Muscle of leg (tissue), 11 donors: Measurements from ENCODE around the gene KCNK4. TPM values are rescaled to one million over a fixed set of nuclear protein-coding genes. Genes with fewer than 3 reads are reported as not detected.
"Not testable (repeated sequence)": the region's sequence is repeated elsewhere in the genome, so short reads cannot be mapped to it uniquely, and the experiment has no call there.

Experiments used
- DNase-seq: peaks from one replicate; pipeline ENCODE4 v3.0.0; 2013
- H3K27ac ChIP-seq: one replicate; pipeline ENCODE4 v1.5.1; 2013; ENCODE audit warnings: mild to moderate bottlenecking, low read length, control low read depth
- H3K27me3 ChIP-seq: one replicate; pipeline ENCODE4 v1.6.1; 2013; ENCODE audit warnings: low read length; ENCODE audit not compliant: control insufficient read depth, insufficient read depth
- H3K36me3 ChIP-seq: one replicate; pipeline ENCODE4 v1.6.1; 2013; ENCODE audit warnings: low read length; ENCODE audit not compliant: control insufficient read depth, insufficient read depth
- H3K4me1 ChIP-seq: one replicate; pipeline ENCODE4 v1.6.1; 2013; ENCODE audit warnings: low read length; ENCODE audit not compliant: control insufficient read depth, insufficient read depth
- H3K4me3 ChIP-seq: one replicate; pipeline ENCODE4 v1.5.1; 2013; ENCODE audit warnings: low read length, control low read depth
- H3K9me3 ChIP-seq: replicated peaks from 2 replicates; pipeline ENCODE4 v1.6.1; 2013; ENCODE audit warnings: low read depth, low read length; ENCODE audit not compliant: control insufficient read depth
- WGBS: methylation state at CpG from one replicate; pipeline ENCODE4 v1.1.5; 2013; ENCODE audit warnings: missing lambda C conversion rate; ENCODE audit not compliant: insufficient coverage; 5-methylcytosine and 5-hydroxymethylcytosine counted together
- polyA plus RNA-seq, 8 donors: library from polyadenylated mRNA; unstranded; fragments of 120-200 nt; gene quantifications; one replicate each; pipeline versions ENCODE4 v1.2.1 to v1.2.3, GENCODE V29; 2013; ENCODE audit warnings: inconsistent platforms in 1 of 8, low replicate concordance in 1 of 8; ENCODE audit not compliant: insufficient read length in 8 of 8, insufficient read depth in 1 of 8
- total RNA-seq: library from RNA; stranded (reverse); fragments of 120-200 nt; gene quantifications from one replicate; pipeline ENCODE4 v1.2.4, GENCODE V29; 2013

Gene KCNK4
- total and polyA plus RNA-seq, 9 donors, result 0.08 to 0.13 TPM; not detected in 7

DNA sequence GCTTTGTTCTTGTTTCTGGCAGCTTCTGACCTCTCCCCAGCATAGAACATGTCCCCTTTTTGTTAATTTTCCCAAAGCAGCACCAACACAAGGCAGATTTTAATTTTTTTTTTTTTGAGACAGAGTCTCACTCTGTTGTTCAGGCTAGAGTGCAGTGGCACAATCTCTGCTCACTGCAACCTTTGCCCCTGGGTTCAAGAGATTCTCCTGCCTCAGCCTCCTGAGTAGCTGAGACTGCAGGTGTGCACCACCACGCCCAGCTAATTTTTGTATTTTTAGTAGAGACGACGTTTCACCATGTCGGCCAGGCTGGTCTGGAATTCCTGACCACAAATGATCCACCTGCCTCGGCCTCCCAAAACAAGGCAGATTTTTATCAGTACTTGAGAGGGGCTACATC lies 16.7 kb downstream of the KCNK4 start:
- H3K4me1 ChIP-seq, result peaks cover 20% of the 10 kb centered on the region
- not testable (repeated sequence) for DNase-seq, H3K4me3 ChIP-seq, H3K27ac ChIP-seq, H3K9me3 ChIP-seq, H3K36me3 ChIP-seq, H3K27me3 ChIP-seq
- 83% methylated on average over 5 of the region's 5 CpGs for WGBS

- Histone ChIP-seq H3K4me1 (peaks cover 25% of the 10 kb centered on the region), H3K27me3 (no peaks in the 10 kb centered on the region), H3K4me3 (no peak overlapping the region), H3K36me3 (peaks cover 26% of the 10 kb centered on the region), H3K9me3 (no peaks in the 10 kb centered on the region), H3K27ac (no peak overlapping the region)
- no peak for DNase-seq
- 88% methylated on average over 10 of the region's 10 CpGs for WGBS
Measured at GRCh38 chr11:64312947-64313346, 21.8 kb downstream of the KCNK4 start.

- DNase-seq, result peak; percentile 79
- Histone ChIP-seq H3K27me3 (no peaks in the 10 kb centered on the region), H3K4me3 (no peak overlapping the region), H3K36me3 (peaks cover 26% of the 10 kb centered on the region), H3K9me3 (no peaks in the 10 kb centered on the region), H3K4me1 (peaks cover 26% of the 10 kb centered on the region), H3K27ac (peak overlapping the region; percentile 79)
- 61% methylated on average over 14 of the region's 18 CpGs for WGBS
Measured at GRCh38 chr11:64313491-64314145, 22.5 kb downstream of the KCNK4 start.

GRCh38 chr11:64314146-64314804 lies 23.2 kb downstream of the KCNK4 start:
- peaks cover 32% of the 10 kb centered on the region for H3K4me1 ChIP-seq
- WGBS, result 91% methylated on average over 13 of the region's 19 CpGs
- no peak for DNase-seq
- H3K4me3 ChIP-seq, result no peak overlapping the region
- peaks cover 26% of the 10 kb centered on the region for H3K36me3 ChIP-seq
- H3K9me3 ChIP-seq, result no peaks in the 10 kb centered on the region
- peak overlapping the region; percentile 79 for H3K27ac ChIP-seq
- no peaks in the 10 kb centered on the region for H3K27me3 ChIP-seq

DNA sequence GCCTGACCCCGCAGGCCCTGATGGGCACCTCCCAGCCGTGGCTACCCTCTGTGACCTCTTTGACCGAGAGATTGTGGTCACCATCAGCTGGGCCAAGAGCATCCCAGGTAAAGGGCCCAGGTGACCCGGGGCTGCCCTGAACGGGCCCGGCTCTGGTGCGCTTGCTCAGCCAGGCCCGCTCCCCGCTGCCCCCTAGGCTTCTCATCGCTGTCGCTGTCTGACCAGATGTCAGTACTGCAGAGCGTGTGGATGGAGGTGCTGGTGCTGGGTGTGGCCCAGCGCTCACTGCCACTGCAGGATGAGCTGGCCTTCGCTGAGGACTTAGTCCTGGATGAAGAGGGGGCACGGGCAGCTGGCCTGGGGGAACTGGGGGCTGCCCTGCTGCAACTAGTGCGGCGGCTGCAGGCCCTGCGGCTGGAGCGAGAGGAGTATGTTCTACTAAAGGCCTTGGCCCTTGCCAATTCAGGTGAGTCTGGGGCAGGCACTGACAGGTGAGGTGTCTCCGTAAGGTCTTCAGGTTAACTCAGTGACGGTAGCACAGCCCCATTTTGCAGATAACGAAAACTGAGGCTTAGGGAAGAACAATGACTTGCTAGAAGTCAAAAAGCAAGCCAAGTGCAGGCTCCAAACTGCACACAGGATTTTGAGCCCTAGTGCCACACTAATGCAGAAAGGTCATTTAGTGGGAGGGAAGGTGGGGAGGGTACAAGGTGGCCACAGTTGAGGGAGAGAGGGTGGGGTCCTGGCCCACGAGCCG lies 23.9 kb downstream of the KCNK4 start:
- Histone ChIP-seq H3K36me3 (peaks cover 31% of the 10 kb centered on the region), H3K27ac (no peak overlapping the region), H3K4me1 (peaks cover 36% of the 10 kb centered on the region), H3K27me3 (no peaks in the 10 kb centered on the region), H3K4me3 (no peak overlapping the region), H3K9me3 (no peaks in the 10 kb centered on the region)
- 81% methylated on average over 22 of the region's 24 CpGs for WGBS
- DNase-seq, result no peak

GRCh38 chr11:64315667-64316526 lies 24.8 kb downstream of the KCNK4 start:
- H3K4me3 ChIP-seq, H3K27ac ChIP-seq, H3K9me3 ChIP-seq, H3K27me3 ChIP-seq, DNase-seq: not testable (repeated sequence)
- WGBS, result 76% methylated on average over 20 of the region's 25 CpGs
- peaks cover 37% of the 10 kb centered on the region for H3K36me3 ChIP-seq
- H3K4me1 ChIP-seq, result peaks cover 36% of the 10 kb centered on the region

DNA sequence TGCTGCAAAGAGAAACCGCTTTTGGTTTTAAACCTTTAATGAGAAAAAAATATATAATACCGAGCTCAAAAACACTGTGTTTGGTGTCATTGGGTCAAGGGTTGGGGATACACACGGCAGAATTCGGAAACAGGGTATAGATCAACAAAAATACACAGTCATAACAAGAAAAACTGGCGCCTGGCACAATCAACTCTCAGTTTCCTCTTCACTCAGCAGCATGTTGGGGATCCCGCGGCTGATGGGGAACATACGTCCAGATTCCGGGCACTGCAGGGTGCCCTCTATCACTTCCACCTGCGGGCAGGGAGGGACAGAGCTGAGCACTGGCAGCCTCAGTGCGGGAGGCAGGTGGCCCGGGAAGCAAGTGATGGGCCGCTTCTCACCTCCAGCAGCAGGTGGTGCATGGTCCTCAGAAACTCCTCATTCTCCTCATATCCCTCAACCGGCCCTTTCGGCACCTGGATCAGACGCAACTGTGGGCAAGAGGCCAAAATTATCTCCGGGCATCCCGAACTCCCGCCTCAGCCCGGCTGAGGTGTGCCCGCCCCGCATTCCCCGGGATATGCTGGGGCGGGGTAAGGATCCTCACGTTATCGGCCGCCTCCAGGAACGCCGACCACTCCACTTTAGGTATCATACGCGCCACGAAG lies 25.7 kb downstream of the KCNK4 start:
- Histone ChIP-seq H3K36me3 (peaks cover 45% of the 10 kb centered on the region), H3K4me1 (peaks cover 36% of the 10 kb centered on the region), H3K9me3 (no peaks in the 10 kb centered on the region), H3K27me3 (no peaks in the 10 kb centered on the region), H3K27ac (peak overlapping the region; percentile 100), H3K4me3 (peak overlapping the region; percentile 99)
- peak; percentile 57 for DNase-seq
- WGBS, result 1% methylated on average over 26 of the region's 32 CpGs

DNA sequence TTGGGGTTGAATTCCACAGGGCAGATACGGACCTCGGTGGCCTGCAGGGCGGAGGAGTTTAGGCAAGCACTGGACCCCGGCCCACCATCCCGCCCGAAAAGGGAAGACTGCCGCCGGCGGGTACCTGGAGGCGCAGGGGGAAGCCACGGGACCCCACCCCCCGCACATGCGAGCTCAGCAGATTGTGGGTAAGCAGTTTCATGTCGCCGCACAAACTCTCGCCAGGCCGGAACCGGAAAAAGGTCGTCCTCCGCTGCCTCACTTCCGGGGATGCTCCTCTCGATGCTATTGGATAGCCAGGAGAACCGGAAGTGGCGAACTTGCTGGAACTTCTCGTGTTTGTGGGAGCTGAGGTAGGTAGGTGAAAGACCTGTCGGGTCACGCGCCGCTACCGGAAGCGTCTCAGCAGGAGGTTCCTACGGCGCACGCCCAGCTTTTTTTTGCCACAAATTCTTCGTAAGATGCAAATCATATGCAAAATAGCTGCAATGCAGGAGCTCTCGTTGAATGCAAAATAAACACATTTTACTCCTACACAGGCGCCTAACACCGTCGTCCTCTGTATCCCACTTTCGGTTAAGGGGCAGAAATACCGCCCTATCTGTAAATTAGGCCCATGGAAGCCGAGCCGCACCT lies 26.3 kb downstream of the KCNK4 start, which contains the start of gene TRMT112:
Gene TRMT112 (minus strand): TSS at position 235 of the 636 bp plus-strand sequence. CDS start 33 bp downstream, at position 202.
- Histone ChIP-seq H3K27ac (peak within 1 kb of the TSS; percentile 100), H3K9me3 (no peaks in the 10 kb centered on the region), H3K4me1 (peaks cover 36% of the 10 kb centered on the region), H3K27me3 (no peaks in the 10 kb centered on the region), H3K4me3 (peak within 1 kb of the TSS; percentile 99), H3K36me3 (peaks cover 47% of the 10 kb centered on the region)
- peak; percentile 99 for DNase-seq
- WGBS, result under 1% methylated on average over 43 of the region's 43 CpGs
